ENCODE measurements around the gene NRIP3.

- no peak for TF ChIP-seq CTCF (IDR thresholded peaks at IDR 0.05)
- no peak for TF ChIP-seq POLR2A (IDR thresholded peaks at IDR 0.05)
These were observed 34.7 kb upstream of the NRIP3 start for GRCh38 chr11:9038541-9038940.
